ENCODE data around the gene NDUFV2. TPM values are rescaled to one million over a fixed set of nuclear protein-coding genes. Genes with fewer than 3 reads are reported as not detected.

NDUFV2 gene
- total RNA-seq, 1 donor from 2014 or later = 228 TPM

DNA sequence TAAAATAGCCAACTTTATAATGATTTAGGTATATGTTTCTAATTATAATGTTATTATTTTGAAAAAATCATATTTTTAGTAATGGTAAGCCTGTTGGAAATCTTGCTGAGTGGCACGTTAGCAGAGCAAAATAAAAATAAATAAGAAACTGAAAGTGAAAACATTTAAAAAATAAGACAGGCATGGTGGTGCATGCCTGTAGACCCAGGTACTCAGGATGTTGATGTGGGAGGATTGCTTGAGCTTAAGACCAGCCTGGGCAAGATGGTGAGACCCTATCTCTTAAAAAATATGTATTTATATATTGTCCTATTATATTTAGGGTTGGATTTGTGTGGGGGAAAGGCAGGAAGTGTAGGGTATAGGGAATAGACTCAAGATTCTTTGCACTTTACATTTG lies 18.3 kb downstream of the NDUFV2 start:
- H2AFZ ChIP-seq (replicated peaks) = no peak overlapping the region
- H3K4me2 ChIP-seq = no peak overlapping the region
- H3K4me1 Mint-ChIP-seq = no peaks in the 10 kb centered on the region
- H3K4me1 ChIP-seq = no peaks in the 10 kb centered on the region
- peaks cover 21% of the 10 kb centered on the region for H3K36me3 Mint-ChIP-seq
- no peaks in the 10 kb centered on the region for H3F3A ChIP-seq (ENCODE audit: low read depth)
- H3K4me3 Mint-ChIP-seq = no peak overlapping the region
- no peak overlapping the region for H3K4me3 ChIP-seq
- no peak overlapping the region for H3K27ac Mint-ChIP-seq
- H3K36me3 ChIP-seq = peaks cover 51% of the 10 kb centered on the region
- DNase-seq (ENCODE audit: low spot score) = no peak
- TF ChIP-seq EZH2 (IDR thresholded peaks at IDR 0.05) (no peak), EZH2phosphoT487 (IDR thresholded peaks at IDR 0.05) (no peak)
- TF ChIP-seq, protein P1, sequence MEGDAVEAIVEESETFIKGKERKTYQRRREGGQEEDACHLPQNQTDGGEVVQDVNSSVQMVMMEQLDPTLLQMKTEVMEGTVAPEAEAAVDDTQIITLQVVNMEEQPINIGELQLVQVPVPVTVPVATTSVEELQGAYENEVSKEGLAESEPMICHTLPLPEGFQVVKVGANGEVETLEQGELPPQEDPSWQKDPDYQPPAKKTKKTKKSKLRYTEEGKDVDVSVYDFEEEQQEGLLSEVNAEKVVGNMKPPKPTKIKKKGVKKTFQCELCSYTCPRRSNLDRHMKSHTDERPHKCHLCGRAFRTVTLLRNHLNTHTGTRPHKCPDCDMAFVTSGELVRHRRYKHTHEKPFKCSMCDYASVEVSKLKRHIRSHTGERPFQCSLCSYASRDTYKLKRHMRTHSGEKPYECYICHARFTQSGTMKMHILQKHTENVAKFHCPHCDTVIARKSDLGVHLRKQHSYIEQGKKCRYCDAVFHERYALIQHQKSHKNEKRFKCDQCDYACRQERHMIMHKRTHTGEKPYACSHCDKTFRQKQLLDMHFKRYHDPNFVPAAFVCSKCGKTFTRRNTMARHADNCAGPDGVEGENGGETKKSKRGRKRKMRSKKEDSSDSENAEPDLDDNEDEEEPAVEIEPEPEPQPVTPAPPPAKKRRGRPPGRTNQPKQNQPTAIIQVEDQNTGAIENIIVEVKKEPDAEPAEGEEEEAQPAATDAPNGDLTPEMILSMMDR (IDR thresholded peaks at IDR 0.05) = no peak
- no peak overlapping the region for H3K9ac ChIP-seq
- H3K9me3 Mint-ChIP-seq = no peaks in the 10 kb centered on the region
- H3K27ac ChIP-seq = no peak overlapping the region
- H3K79me2 ChIP-seq (ENCODE audit: low read depth) = peaks cover 84% of the 10 kb centered on the region
- no peaks in the 10 kb centered on the region for H3K27me3 Mint-ChIP-seq (ENCODE audit: insufficient read depth, low read depth)
- H3K27me3 ChIP-seq = no peaks in the 10 kb centered on the region
- peaks cover 53% of the 10 kb centered on the region for H4K20me1 ChIP-seq (ENCODE audit: low read depth)
- H3K9me3 ChIP-seq (ENCODE audit: low read depth) = no peaks in the 10 kb centered on the region

DNA sequence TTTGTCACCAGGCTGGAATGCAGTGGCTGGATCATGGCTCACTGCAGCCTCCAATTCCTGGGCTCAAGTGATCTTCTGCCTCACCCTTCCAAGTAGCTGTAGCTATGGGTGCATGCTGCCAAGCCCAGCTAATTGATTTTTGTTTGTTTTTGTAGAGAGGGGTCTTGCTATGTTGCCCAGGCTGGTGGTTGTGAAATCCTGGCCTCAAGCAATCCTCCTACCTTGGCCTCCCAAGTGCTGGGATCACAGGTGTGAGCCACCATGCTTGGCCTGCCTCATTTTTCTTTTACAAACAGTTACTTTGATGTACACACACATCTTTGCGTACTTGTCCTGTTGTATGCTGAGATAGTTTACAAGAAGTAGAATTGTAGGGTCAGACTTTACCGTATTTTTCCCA lies 21.0 kb downstream of the NDUFV2 start:
- TF ChIP-seq EZH2phosphoT487 (IDR thresholded peaks at IDR 0.05) (no peak), EZH2 (IDR thresholded peaks at IDR 0.05) (no peak)
- TF ChIP-seq, protein P1 (IDR thresholded peaks at IDR 0.05) = no peak
- Histone ChIP-seq H3K36me3 (peaks cover 69% of the 10 kb centered on the region), H3F3A (ENCODE audit: low read depth) (peaks cover 6% of the 10 kb centered on the region), H3K4me3 (no peak overlapping the region), H4K20me1 (ENCODE audit: low read depth) (peaks cover 31% of the 10 kb centered on the region), H3K9me3 (ENCODE audit: low read depth) (no peaks in the 10 kb centered on the region), H2AFZ (replicated peaks) (no peak overlapping the region), H3K4me1 (no peaks in the 10 kb centered on the region), H3K27me3 (no peaks in the 10 kb centered on the region), H3K79me2 (ENCODE audit: low read depth) (peaks cover 63% of the 10 kb centered on the region), H3K27ac (no peak overlapping the region), H3K4me2 (no peak overlapping the region), H3K9ac (no peak overlapping the region)
- DNase-seq (ENCODE audit: low spot score) = no peak
- Mint-ChIP-seq H3K36me3 (peaks cover 21% of the 10 kb centered on the region), H3K27ac (no peak overlapping the region), H3K4me3 (no peak overlapping the region), H3K4me1 (no peaks in the 10 kb centered on the region), H3K27me3 (ENCODE audit: insufficient read depth, low read depth) (no peaks in the 10 kb centered on the region), H3K9me3 (no peaks in the 10 kb centered on the region)

DNA sequence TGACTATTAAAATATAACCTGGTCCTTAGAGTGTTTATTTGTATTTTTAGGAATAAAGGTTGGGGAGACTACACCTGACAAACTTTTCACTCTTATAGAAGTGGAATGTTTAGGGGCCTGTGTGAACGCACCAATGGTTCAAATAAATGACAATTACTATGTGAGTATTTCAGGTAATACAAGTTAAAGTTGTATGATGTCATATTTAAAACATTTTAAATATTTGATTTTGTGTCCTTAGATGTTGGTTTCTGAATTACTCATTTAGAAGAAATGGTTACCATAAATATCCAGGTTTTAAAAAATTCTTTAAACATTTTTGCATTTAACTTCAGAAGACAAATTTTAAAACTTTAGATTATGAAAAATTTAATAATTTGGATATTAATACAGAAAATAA lies 22.3 kb downstream of the NDUFV2 start:
- H2AFZ ChIP-seq (replicated peaks) = no peak overlapping the region
- no peaks in the 10 kb centered on the region for H3K27me3 Mint-ChIP-seq (ENCODE audit: insufficient read depth, low read depth)
- H3K79me2 ChIP-seq (ENCODE audit: low read depth) = peaks cover 56% of the 10 kb centered on the region

More for the DNA sequence above, 22.3 kb downstream of the NDUFV2 start:
- H3K4me1 ChIP-seq = no peaks in the 10 kb centered on the region
- no peaks in the 10 kb centered on the region for H3K27me3 ChIP-seq
- peaks cover 27% of the 10 kb centered on the region for H4K20me1 ChIP-seq (ENCODE audit: low read depth)
- Mint-ChIP-seq H3K4me1 (no peaks in the 10 kb centered on the region), H3K36me3 (peaks cover 21% of the 10 kb centered on the region), H3K4me3 (no peak overlapping the region), H3K27ac (no peak overlapping the region), H3K9me3 (no peaks in the 10 kb centered on the region)
- peaks cover 58% of the 10 kb centered on the region for H3K36me3 ChIP-seq
- H3K9me3 ChIP-seq (ENCODE audit: low read depth) = no peaks in the 10 kb centered on the region
- H3K4me3 ChIP-seq = no peak overlapping the region
- H3K9ac ChIP-seq = no peak overlapping the region
- no peak for TF ChIP-seq EZH2phosphoT487 (IDR thresholded peaks at IDR 0.05)
- TF ChIP-seq EZH2 (IDR thresholded peaks at IDR 0.05) = no peak
- TF ChIP-seq, protein P1 (IDR thresholded peaks at IDR 0.05) = no peak
- H3K27ac ChIP-seq = no peak overlapping the region
- DNase-seq (ENCODE audit: low spot score) = no peak
- H3K4me2 ChIP-seq = no peak overlapping the region
- H3F3A ChIP-seq (ENCODE audit: low read depth) = peaks cover 11% of the 10 kb centered on the region

All from neural progenitor cell (in vitro differentiated cells).